Measurements from ENCODE around the gene NT5DC4.

NT5DC4 gene

GRCh38 chr2:112724591-112725525, 4.0 kb downstream of the NT5DC4 start:
- DNase-seq, result peak; percentile 79

GRCh38 chr2:112725545-112726457, 5.0 kb downstream of the NT5DC4 start:
- no peak for DNase-seq

GRCh38 chr2:112726487-112727190, 5.8 kb downstream of the NT5DC4 start:
- DNase-seq, result peak; percentile 87

- DNase-seq, result no peak
These were observed 6.6 kb downstream of the NT5DC4 start for GRCh38 chr2:112727276-112728028.

- no peak for DNase-seq
These were observed 7.2 kb downstream of the NT5DC4 start for GRCh38 chr2:112728029-112728362.

GRCh38 chr2:112728378-112729175, 7.8 kb downstream of the NT5DC4 start:
- no peak for DNase-seq

- no peak for DNase-seq
These were observed 9.4 kb downstream of the NT5DC4 start for GRCh38 chr2:112730216-112730615.

GRCh38 chr2:112730791-112731190, 10.0 kb downstream of the NT5DC4 start:
- no peak for DNase-seq

- DNase-seq, result no peak
These were observed 10.7 kb downstream of the NT5DC4 start for GRCh38 chr2:112731479-112731878.

GRCh38 chr2:112733456-112733855, 12.6 kb downstream of the NT5DC4 start:
- no peak for DNase-seq

GRCh38 chr2:112733871-112734270, 13.1 kb downstream of the NT5DC4 start:
- DNase-seq, result no peak

- no peak for DNase-seq
These were observed 16.9 kb downstream of the NT5DC4 start for GRCh38 chr2:112737542-112738232.

- DNase-seq, result no peak
These were observed 19.7 kb downstream of the NT5DC4 start for GRCh38 chr2:112740527-112740926.

GRCh38 chr2:112749755-112750559, 29.1 kb downstream of the NT5DC4 start:
- no peak for DNase-seq

- DNase-seq, result no peak
These were observed 29.7 kb downstream of the NT5DC4 start for GRCh38 chr2:112750560-112750843.

GRCh38 chr2:112751451-112752197, 30.8 kb downstream of the NT5DC4 start:
- DNase-seq, result no peak

GRCh38 chr2:112752667-112753066, 31.8 kb downstream of the NT5DC4 start:
- DNase-seq, result no peak

GRCh38 chr2:112754564-112754963, 33.7 kb downstream of the NT5DC4 start:
- no peak for DNase-seq

GRCh38 chr2:112755444-112755843, 34.6 kb downstream of the NT5DC4 start:
- no peak for DNase-seq
